Endothelial cell (in vitro differentiated cells): ENCODE measurements around the gene ERICH4. TPM values are rescaled to one million over a fixed set of nuclear protein-coding genes. Genes with fewer than 3 reads are reported as not detected.

ENCODE experiments used
- DNase-seq: peaks from one replicate; pipeline ENCODE4 v3.0.0; 2021; ENCODE audit warnings: low spot score
- H3K27ac Mint-ChIP-seq: one replicate; pipeline ENCODE4 v1.8.0; 2021; ENCODE audit warnings: mixed read lengths, inconsistent platforms; ENCODE audit not compliant: unreplicated experiment
- H3K27me3 Mint-ChIP-seq: one replicate; pipeline ENCODE4 v1.8.0; 2021; ENCODE audit warnings: mild to moderate bottlenecking, moderate library complexity, mixed read lengths, inconsistent platforms; ENCODE audit not compliant: unreplicated experiment
- H3K36me3 Mint-ChIP-seq: one replicate; pipeline ENCODE4 v1.8.0; 2021; ENCODE audit warnings: mild to moderate bottlenecking, low read depth, mixed read lengths, inconsistent platforms; ENCODE audit not compliant: unreplicated experiment
- H3K4me1 Mint-ChIP-seq: one replicate; pipeline ENCODE4 v1.8.0; 2021; ENCODE audit warnings: mild to moderate bottlenecking, mixed read lengths, inconsistent platforms; ENCODE audit not compliant: unreplicated experiment
- H3K4me3 Mint-ChIP-seq: one replicate; pipeline ENCODE4 v1.8.0; 2021; ENCODE audit warnings: mild to moderate bottlenecking, mixed read lengths, inconsistent platforms; ENCODE audit not compliant: unreplicated experiment
- H3K9me3 Mint-ChIP-seq: one replicate; pipeline ENCODE4 v1.8.0; 2021; ENCODE audit warnings: mixed read lengths, inconsistent platforms; ENCODE audit not compliant: unreplicated experiment
- CTCF ChIP-seq: fragments of 200-600 bp; sonication (generic); IDR thresholded peaks from one replicate; pipeline ENCODE4 v1.5.0; 2021; ENCODE audit warnings: antibody characterized with exemption; ENCODE audit not compliant: unreplicated experiment
- total RNA-seq: library from RNA; stranded (reverse); fragmentation: NEBNext Ultra II Directional; extraction: Animal tissue kit (Norgen Biotek cat#: 25700); gene quantifications from one replicate; pipeline ENCODE4 v1.2.1, GENCODE V29; 2021; ENCODE audit not compliant: unreplicated experiment

Gene ERICH4
- total RNA-seq, 1 donor from 2014 or later, result not detected

DNA sequence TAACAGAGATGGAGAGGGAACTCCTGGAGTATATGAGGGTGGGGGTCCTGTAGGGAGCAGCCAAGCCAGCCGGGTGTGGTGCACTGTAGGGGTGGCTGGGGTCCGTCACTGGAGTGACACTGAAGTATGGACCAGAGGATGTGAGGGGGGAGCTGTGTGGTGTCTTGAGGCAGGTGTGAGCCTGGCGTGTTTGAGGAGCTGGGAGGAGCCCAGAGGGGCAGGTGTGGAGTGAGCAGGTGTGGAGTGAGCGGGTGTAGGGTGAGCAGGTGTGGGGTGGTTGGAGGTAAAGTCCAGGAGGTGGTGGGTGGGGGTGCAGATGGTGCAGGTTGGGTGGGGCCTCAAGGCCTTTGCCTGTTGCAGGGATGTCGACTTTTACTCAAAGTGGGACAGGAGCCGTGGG lies 21.6 kb upstream of the ERICH4 start:
- Mint-ChIP-seq H3K4me3 (peak overlapping the region; percentile 47), H3K9me3 (no peaks in the 10 kb centered on the region), H3K27ac (no peak overlapping the region), H3K4me1 (peaks cover 22% of the 10 kb centered on the region), H3K36me3 (peaks cover 36% of the 10 kb centered on the region), H3K27me3 (peaks cover 10% of the 10 kb centered on the region)
- no peak for TF ChIP-seq CTCF
- DNase-seq, result no peak

DNA sequence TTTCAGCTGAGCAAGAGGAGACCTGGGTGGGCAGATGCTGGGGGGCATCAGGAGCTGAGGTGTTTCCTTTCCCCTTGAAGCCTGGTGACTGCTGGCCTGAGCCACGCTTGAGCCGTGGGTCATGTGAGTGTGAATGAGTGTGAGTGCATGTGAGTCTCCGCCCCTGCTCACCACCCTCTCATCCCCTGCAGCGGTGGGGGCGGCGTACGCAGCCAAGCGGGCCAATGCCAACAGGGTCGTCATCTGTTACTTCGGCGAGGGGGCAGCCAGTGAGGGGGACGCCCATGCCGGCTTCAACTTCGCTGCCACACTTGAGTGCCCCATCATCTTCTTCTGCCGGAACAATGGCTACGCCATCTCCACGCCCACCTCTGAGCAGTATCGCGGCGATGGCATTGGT lies 21.0 kb upstream of the ERICH4 start:
- no peak for DNase-seq
- H3K4me1 Mint-ChIP-seq, result peaks cover 25% of the 10 kb centered on the region
- no peak overlapping the region for H3K4me3 Mint-ChIP-seq
- peaks cover 36% of the 10 kb centered on the region for H3K36me3 Mint-ChIP-seq
- no peaks in the 10 kb centered on the region for H3K9me3 Mint-ChIP-seq
- H3K27me3 Mint-ChIP-seq, result peaks cover 11% of the 10 kb centered on the region
- H3K27ac Mint-ChIP-seq, result no peak overlapping the region
- TF ChIP-seq CTCF, result no peak

- TF ChIP-seq CTCF, result no peak
- no peak for DNase-seq
- Mint-ChIP-seq H3K4me1 (peaks cover 27% of the 10 kb centered on the region), H3K9me3 (no peaks in the 10 kb centered on the region), H3K4me3 (no peak overlapping the region), H3K27me3 (peaks cover 11% of the 10 kb centered on the region), H3K36me3 (peaks cover 33% of the 10 kb centered on the region), H3K27ac (peak overlapping the region; percentile 38)
These were observed 20.5 kb upstream of the ERICH4 start for GRCh38 chr19:41422456-41422855.

DNA sequence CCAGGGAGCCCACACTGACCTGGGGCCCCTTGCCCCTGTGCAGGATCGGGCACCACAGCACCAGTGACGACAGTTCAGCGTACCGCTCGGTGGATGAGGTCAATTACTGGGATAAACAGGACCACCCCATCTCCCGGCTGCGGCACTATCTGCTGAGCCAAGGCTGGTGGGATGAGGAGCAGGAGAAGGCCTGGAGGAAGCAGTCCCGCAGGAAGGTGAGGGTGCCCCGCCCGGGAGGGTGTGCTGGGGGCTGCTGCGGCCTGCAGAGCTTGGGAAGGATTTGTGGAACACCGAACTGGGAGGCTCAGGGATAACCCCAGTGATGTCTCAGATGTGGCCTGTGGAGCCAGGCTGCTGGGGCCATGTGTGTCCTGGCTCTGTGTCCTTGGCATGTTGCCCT lies 20.0 kb upstream of the ERICH4 start:
- DNase-seq, result no peak
- Mint-ChIP-seq H3K4me1 (peaks cover 31% of the 10 kb centered on the region), H3K9me3 (no peaks in the 10 kb centered on the region), H3K4me3 (no peak overlapping the region), H3K27me3 (peaks cover 13% of the 10 kb centered on the region), H3K36me3 (peaks cover 32% of the 10 kb centered on the region), H3K27ac (peak overlapping the region; percentile 38)
- TF ChIP-seq CTCF, result no peak

GRCh38 chr19:41424335-41425173 lies 18.4 kb upstream of the ERICH4 start:
- Mint-ChIP-seq H3K36me3 (peaks cover 23% of the 10 kb centered on the region), H3K27ac (no peak overlapping the region), H3K9me3 (no peaks in the 10 kb centered on the region), H3K4me1 (peaks cover 43% of the 10 kb centered on the region), H3K27me3 (peaks cover 12% of the 10 kb centered on the region), H3K4me3 (no peak overlapping the region)
- no peak for DNase-seq
- TF ChIP-seq CTCF, result no peak
